Measurements from ENCODE around the gene OR4F15.

OR4F15 gene

DNA sequence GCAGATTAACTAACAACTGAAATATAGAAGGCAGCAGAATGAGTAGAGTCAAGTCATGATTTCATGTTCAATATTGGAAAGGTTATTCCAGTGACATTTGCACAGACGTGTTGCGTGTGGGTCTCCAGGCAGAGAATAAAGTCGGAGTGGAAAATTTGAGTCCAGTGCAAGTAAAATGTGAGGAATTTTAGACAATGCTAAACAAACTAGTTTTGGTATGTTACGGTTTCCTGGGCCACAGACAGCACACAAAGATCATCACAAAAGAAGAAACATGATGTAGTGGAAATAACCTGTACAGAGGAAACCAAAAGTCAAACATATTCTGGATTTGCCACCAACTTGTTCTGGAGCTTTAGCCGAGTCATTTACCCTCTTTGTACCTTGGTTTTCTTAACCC, 8.3 kb upstream of the OR4F15 start:
- no peak for DNase-seq

DNA sequence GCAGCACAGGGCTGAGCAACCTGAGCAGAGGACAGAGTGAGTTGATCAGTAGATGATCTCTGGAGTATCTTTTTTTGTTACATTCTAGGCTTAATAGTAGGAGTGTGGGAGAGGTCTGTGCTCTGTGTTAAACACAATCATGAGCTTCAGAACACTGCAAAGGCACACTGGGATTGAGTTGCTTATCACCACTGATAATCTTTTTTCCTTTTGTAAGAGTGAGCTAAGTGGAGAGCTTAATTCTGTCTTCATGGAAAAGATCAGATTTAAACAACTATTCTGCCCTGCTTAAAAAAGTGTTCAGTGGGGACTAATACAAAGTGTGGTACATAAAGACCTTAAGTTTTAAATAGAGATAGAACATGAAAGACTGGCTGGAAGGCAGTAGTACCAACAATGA, 7.6 kb upstream of the OR4F15 start:
- no peak for DNase-seq

DNA sequence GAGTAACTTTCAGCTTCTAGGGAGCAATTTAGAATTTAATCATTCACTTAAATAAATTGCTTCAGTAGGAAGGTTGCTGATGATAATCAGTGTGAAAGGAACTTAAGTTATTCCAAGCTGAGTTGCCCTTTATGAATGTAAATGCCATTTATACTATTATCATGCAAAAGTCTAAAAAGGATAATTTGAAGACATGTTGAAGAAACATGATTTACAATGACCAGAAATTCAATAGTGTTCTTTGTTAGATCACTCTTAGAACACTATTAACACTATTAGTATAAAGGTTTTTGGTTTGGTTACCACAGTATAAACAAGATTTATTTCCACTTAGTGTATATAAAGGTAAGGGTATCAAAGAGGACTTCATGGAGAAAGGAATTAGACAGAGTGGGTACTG, 7.1 kb upstream of the OR4F15 start:
- no peak for DNase-seq

DNA sequence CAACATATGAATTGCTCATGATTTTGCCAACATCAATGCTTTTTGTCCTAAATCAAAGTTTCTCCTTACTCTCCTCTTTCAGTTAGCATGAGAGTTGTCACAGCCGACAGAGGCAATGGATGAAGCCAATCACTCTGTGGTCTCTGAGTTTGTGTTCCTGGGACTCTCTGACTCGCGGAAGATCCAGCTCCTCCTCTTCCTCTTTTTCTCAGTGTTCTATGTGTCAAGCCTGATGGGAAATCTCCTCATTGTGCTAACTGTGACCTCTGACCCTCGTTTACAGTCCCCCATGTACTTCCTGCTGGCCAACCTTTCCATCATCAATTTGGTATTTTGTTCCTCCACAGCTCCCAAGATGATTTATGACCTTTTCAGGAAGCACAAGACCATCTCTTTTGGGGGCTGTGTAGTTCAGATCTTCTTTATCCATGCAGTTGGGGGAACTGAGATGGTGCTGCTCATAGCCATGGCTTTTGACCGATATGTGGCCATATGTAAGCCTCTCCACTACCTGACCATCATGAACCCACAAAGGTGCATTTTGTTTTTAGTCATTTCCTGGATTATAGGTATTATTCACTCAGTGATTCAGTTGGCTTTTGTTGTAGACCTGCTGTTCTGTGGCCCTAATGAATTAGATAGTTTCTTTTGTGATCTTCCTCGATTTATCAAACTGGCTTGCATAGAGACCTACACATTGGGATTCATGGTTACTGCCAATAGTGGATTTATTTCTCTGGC, 6.2 kb upstream of the OR4F15 start:
- DNase-seq = no peak

DNA sequence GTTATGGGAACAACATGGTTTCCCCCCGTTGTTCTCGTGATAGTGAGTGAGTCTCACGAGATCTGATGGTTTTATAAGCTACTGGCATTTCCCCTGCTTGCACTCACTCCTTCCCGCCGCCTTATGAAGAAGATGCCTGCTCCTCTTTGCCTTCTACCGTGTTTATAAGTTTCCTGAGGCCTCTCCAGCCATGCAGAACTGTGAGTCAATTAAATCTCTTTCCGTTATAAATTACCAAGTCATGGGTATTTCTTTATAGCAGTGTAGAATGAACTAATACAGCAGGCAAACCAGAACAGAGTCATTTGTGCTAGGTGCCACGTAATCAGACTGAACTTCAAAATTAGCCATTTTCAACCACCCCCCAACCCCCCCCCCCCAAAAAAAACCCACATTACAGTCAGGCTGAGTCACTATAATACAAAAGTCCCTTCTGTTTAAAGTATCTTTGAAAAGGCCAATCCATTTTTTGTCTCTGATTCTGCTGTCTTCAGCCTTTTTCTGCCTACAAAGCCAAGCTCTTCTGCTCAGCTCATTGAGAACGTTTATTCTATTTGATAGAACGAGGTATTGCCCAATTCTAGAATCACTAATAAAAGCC, 4.6 kb upstream of the OR4F15 start:
- DNase-seq = no peak

DNA sequence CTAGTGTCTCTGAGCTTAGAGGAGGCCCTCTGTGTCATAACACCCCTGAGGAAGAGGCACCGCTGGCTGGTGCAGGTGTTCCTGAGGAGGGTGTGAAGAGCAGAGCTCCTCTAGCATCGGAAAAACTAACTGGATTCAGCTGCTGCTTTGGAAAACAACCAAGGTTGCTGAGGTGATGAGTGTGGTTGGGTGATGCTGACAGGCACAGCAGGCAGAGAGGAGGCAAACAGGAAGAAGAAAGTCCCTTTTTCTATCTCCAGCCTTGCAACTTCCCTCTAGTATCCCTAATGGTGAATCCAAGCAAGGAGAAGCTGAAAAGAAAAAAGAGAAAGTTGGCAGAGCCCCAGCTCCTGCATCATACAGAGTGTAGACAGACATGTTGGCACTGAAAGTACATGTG, 3.8 kb upstream of the OR4F15 start:
- no peak for DNase-seq

GRCh38 chr15:101810456-101810855, 1.5 kb upstream of the OR4F15 start:
- no peak for DNase-seq

DNA sequence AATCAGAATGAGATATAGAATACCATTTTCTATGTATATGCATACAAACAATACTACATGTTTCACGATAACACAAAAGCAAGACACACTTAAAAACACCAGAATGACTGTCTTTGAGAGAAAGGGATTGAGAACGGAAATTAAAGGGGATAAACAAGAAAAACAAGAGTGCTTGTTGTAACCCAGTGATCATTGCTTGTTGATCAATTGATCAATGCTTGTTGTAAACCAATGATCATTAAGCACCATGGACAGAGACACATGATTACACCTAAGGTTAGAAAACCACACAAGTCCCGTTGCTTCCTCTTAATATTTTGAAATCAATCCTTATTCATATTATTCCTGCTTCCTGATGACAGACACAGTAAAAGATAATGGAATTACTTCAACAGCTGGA, 1.1 kb upstream of the OR4F15 start:
- no peak for DNase-seq

DNA sequence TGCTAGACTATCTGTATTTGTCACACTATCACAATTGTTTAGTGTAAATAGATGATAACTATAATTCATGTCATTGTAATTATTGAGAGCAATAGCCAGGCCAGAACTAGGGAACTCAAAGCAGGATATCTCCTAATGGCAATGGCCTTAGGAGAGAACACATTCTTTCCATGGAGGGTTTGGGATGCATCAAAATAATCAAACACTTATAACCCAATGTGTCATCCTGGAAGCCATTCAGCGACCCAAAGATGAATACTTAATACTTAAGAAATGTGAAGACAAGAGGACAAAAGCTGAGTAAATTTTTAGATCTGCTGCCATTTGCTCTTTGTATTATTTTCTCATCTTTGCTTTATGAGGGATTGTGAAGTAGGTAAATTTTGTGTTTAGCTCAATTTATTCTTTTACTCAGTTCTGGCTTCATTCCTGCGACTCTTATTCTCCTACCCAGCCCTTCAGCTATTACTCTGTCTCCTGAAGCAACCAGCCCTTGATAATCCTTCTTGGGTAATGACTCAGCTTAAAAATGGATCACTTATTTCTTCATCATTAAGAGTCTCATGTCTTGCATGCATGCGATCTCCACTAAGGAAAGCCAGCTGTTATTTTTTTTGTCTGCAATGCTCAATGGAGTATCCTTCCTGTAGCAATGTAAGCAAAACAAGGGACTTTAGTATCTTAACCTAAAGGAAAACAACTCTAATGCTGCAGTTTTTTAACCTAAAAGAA, 2.0 kb downstream of the OR4F15 start:
- no peak for DNase-seq

DNA sequence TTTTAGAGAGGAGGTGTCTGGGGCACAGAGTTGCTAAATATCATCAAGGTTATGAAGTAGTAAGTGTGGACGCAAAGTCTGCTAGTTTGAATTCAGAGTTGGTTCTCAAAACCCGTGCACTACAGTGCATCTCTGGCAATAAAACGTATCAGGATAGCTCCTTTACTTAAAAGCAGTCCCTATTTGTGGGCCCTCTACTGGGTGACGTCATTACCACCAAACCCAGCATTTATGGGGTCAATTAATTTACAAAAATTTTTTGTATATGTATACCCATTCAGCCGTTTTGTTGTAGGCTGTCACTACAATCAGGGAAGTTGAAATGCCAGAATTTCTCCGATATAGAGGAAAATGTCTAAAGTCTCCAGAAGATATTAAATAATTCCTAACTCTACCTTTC, 8.8 kb downstream of the OR4F15 start:
- no peak for DNase-seq

DNA sequence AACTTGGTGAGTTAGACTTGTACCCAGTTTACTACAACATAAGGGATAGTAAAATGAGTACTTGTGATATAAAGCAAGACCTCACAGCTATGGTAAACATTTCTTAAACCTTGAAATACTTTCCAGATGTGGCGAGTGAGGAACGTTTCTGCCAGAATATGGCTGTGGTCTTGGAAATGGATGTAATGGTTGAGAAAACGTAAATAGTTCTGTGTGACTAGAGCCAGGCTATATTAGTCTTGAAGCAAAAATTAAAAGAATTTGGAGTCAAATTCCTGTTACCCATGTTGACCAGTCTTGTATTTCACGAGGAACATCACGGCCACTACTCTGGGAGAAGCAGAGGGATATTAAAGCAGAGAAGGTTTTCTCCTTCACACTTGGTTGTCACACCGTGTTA, 15.3 kb downstream of the OR4F15 start:
- no peak for DNase-seq

- no peak for DNase-seq
Observed at GRCh38 chr15:101828774-101829173, 16.8 kb downstream of the OR4F15 start.

- no peak for DNase-seq
Observed at GRCh38 chr15:101841656-101842055, 29.7 kb downstream of the OR4F15 start.

DNA sequence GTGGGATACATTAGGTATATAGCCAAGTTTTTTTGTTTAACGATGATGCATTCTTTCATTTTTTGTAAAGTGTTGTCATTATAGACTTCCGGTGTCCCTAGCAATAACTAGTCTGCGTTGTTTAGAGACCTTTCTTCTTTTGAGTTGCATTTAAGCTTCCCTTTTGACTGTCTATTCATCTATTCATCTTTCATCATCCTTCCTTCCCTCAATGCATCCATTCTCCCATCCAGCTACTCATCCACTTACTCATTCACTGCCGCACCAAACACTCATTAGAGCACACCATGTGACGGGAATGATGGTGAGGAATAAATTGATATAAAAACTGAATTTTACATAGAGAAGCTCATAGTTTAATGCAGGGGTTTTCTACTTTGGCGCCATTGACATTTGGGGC, 32.9 kb downstream of the OR4F15 start:
- no peak for DNase-seq

DNA sequence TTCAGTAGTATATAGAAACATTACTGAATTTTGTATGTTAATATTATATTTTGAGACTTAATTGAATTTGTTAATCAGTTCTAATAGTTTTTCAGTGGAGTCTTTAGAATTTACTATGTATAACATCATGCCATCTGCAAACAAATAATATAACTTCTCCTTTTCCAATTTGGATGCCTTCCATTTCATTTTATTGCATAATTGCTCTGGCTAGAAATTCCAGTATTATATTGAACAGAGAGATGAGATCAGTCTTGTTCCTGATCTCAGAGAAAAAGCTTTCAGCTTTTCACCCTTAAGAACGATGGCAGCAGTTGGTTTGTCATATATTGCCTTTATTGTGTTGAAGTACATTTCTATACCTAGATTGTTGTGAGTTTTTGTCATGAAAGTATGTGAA, 40.4 kb downstream of the OR4F15 start:
- DNase-seq = no peak
